Measurements from ENCODE around the gene SDK2.
A peak's percentile ranks its signal among the peaks of the same experiment; 100 is the strongest.

Gene SDK2

GRCh38 chr17:73356561-73357170 is 287.6 kb downstream of the SDK2 start:
- no peak for DNase-seq

- no peak for DNase-seq
Observed at GRCh38 chr17:73354423-73355284, 289.6 kb downstream of the SDK2 start.

- no peak for DNase-seq
Observed at GRCh38 chr17:73352261-73352660, 292.0 kb downstream of the SDK2 start.

GRCh38 chr17:73351764-73352163 is 292.5 kb downstream of the SDK2 start:
- DNase-seq, result no peak

GRCh38 chr17:73350864-73351263 is 293.4 kb downstream of the SDK2 start:
- DNase-seq, result no peak

- DNase-seq, result no peak
Observed at GRCh38 chr17:73349647-73350046, 294.6 kb downstream of the SDK2 start.

- DNase-seq, result peak; percentile 16
Observed at GRCh38 chr17:73349138-73349537, 295.1 kb downstream of the SDK2 start.

- DNase-seq, result no peak
Observed at GRCh38 chr17:73348829-73349095, 295.5 kb downstream of the SDK2 start.

- DNase-seq, result no peak
Observed at GRCh38 chr17:73348018-73348828, 296.0 kb downstream of the SDK2 start.

- DNase-seq, result no peak
Observed at GRCh38 chr17:73347351-73347750, 296.9 kb downstream of the SDK2 start.

- no peak for DNase-seq
Observed at GRCh38 chr17:73346501-73347162, 297.6 kb downstream of the SDK2 start.

GRCh38 chr17:73343739-73344454 is 300.3 kb downstream of the SDK2 start:
- peak; percentile 12 for DNase-seq

GRCh38 chr17:73343168-73343634 is 301.0 kb downstream of the SDK2 start:
- DNase-seq, result peak; percentile 92

GRCh38 chr17:73342541-73343167 is 301.6 kb downstream of the SDK2 start:
- DNase-seq, result peak; percentile 94

- peak; percentile 74 for DNase-seq
Observed at GRCh38 chr17:73342050-73342522, 302.2 kb downstream of the SDK2 start.

GRCh38 chr17:73341350-73342049 is 302.7 kb downstream of the SDK2 start:
- DNase-seq, result no peak

- DNase-seq, result peak; percentile 91
Observed at GRCh38 chr17:73340093-73340596, 304.1 kb downstream of the SDK2 start.

- no peak for DNase-seq
Observed at GRCh38 chr17:73338566-73339197, 305.6 kb downstream of the SDK2 start.

GRCh38 chr17:73338050-73338521 is 306.2 kb downstream of the SDK2 start:
- DNase-seq, result peak; percentile 47

GRCh38 chr17:73337330-73337710 is 306.9 kb downstream of the SDK2 start:
- no peak for DNase-seq

All from fibroblast of skin of right biceps (primary cell).